Measurements from ENCODE around the gene CNMD. TPM values are rescaled to one million over a fixed set of nuclear protein-coding genes. Genes with fewer than 3 reads are reported as not detected.

CNMD gene
- total RNA-seq, 2 experiments from 2014 or later: not detected

- CTCF ChIA-PET (ENCODE audit: unreplicated experiment): no interaction called here
- no peak overlapping the region for H3K4me3 ChIP-seq (ENCODE audit: low read depth, low read length, poor library complexity, severe bottlenecking)
- no peaks in the 10 kb centered on the region for H4K20me1 ChIP-seq (ENCODE audit: insufficient read depth, low read length)
- H3K79me2 ChIP-seq (ENCODE audit: insufficient read depth, low read depth, low read length): no peaks in the 10 kb centered on the region
- DNase-seq (ENCODE audit: low spot score): no peak
- H3K4me1 ChIP-seq (ENCODE audit: insufficient read depth, low read length, poor library complexity, severe bottlenecking): no peaks in the 10 kb centered on the region
- intact Hi-C loops (cut with micrococcal nuclease; ENCODE audit: unreplicated experiment): no loop called here
- POLR2A ChIA-PET: no interaction called here
- no peaks in the 10 kb centered on the region for H3K9me3 ChIP-seq (ENCODE audit: low read length)
- no peak for TF ChIP-seq CTCF (conservative IDR thresholded peaks at IDR 0.05; ENCODE audit: low read length)
- TF ChIP-seq EZH2phosphoT487 (IDR thresholded peaks at IDR 0.05; ENCODE audit: borderline replicate concordance, low read depth, low read length): no peak
- H3K27ac ChIP-seq (ENCODE audit: low read depth, low read length, poor library complexity, severe bottlenecking): no peak overlapping the region
- BruUV-seq (replicated peaks): no TSS peak
- no peaks in the 10 kb centered on the region for H3K36me3 ChIP-seq (ENCODE audit: insufficient read depth, low read length)
- H3K9me2 ChIP-seq (ENCODE audit: insufficient read depth, low read length): no peaks in the 10 kb centered on the region
- H3K4me2 ChIP-seq (ENCODE audit: low read length): no peak overlapping the region
- no peak overlapping the region for H2AFZ ChIP-seq (ENCODE audit: low read length)
Measured at GRCh38 chr13:52775511-52775910, 35.9 kb upstream of the CNMD start.

GRCh38 chr13:52767949-52768516, 28.4 kb upstream of the CNMD start:
- Histone ChIP-seq H4K20me1 (ENCODE audit: insufficient read depth, low read length) (no peaks in the 10 kb centered on the region), H3K79me2 (ENCODE audit: insufficient read depth, low read depth, low read length) (no peaks in the 10 kb centered on the region), H3K9me3 (ENCODE audit: low read length) (no peaks in the 10 kb centered on the region), H3K9me2 (ENCODE audit: insufficient read depth, low read length) (no peaks in the 10 kb centered on the region), H2AFZ (ENCODE audit: low read length) (no peak overlapping the region), H3K4me2 (ENCODE audit: low read length) (no peak overlapping the region), H3K4me3 (ENCODE audit: low read depth, low read length, poor library complexity, severe bottlenecking) (no peak overlapping the region), H3K36me3 (ENCODE audit: insufficient read depth, low read length) (no peaks in the 10 kb centered on the region), H3K27ac (ENCODE audit: low read depth, low read length, poor library complexity, severe bottlenecking) (no peak overlapping the region), H3K4me1 (ENCODE audit: insufficient read depth, low read length, poor library complexity, severe bottlenecking) (no peaks in the 10 kb centered on the region)
- ChIA-PET CTCF (ENCODE audit: unreplicated experiment) (no interaction called here), POLR2A (no interaction called here)
- intact Hi-C loops (cut with micrococcal nuclease; ENCODE audit: unreplicated experiment): no loop called here
- no peak for DNase-seq (ENCODE audit: low spot score)
- no TSS peak for BruUV-seq (replicated peaks)
- TF ChIP-seq CTCF (conservative IDR thresholded peaks at IDR 0.05; ENCODE audit: low read length) (no peak), EZH2phosphoT487 (IDR thresholded peaks at IDR 0.05; ENCODE audit: borderline replicate concordance, low read depth, low read length) (no peak)

GRCh38 chr13:52765611-52766390, 26.2 kb upstream of the CNMD start:
- H3K27ac ChIP-seq (ENCODE audit: low read depth, low read length, poor library complexity, severe bottlenecking): no peak overlapping the region
- intact Hi-C loops (cut with micrococcal nuclease; ENCODE audit: unreplicated experiment): no loop called here
- no peaks in the 10 kb centered on the region for H3K79me2 ChIP-seq (ENCODE audit: insufficient read depth, low read depth, low read length)
- CTCF ChIA-PET (ENCODE audit: unreplicated experiment): no interaction called here
- H3K9me2 ChIP-seq (ENCODE audit: insufficient read depth, low read length): no peaks in the 10 kb centered on the region
- H3K36me3 ChIP-seq (ENCODE audit: insufficient read depth, low read length): no peaks in the 10 kb centered on the region
- POLR2A ChIA-PET: interaction anchor here (0.6 to 0.7 kb wide), 2 partner anchors 12 to 1195 kb away, joined by 3 read pairs; no protein-coding TSS in a partner anchor
- no peak overlapping the region for H3K4me3 ChIP-seq (ENCODE audit: low read depth, low read length, poor library complexity, severe bottlenecking)
- H3K9me3 ChIP-seq (ENCODE audit: low read length): no peaks in the 10 kb centered on the region
- no peaks in the 10 kb centered on the region for H4K20me1 ChIP-seq (ENCODE audit: insufficient read depth, low read length)
- BruUV-seq (replicated peaks): no TSS peak
- H3K4me1 ChIP-seq (ENCODE audit: insufficient read depth, low read length, poor library complexity, severe bottlenecking): no peaks in the 10 kb centered on the region
- no peak for DNase-seq (ENCODE audit: low spot score)
- H3K4me2 ChIP-seq (ENCODE audit: low read length): no peak overlapping the region
- no peak overlapping the region for H2AFZ ChIP-seq (ENCODE audit: low read length)
- no peak for TF ChIP-seq EZH2phosphoT487 (IDR thresholded peaks at IDR 0.05; ENCODE audit: borderline replicate concordance, low read depth, low read length)
- no peak for TF ChIP-seq CTCF (conservative IDR thresholded peaks at IDR 0.05; ENCODE audit: low read length)
